WERI-Rb-1 (cell line): ENCODE results near the gene FOXO6.

ENCODE experiments used
- DNase-seq: peaks from one replicate; pipeline ENCODE4 v3.0.0-alpha.2; 2020
- H3K27ac ChIP-seq: fragments of 250-450 bp; sonication (Bioruptor Pico); 2 replicates; pipeline ENCODE4 v1.5.1; 2020; ENCODE audit warnings: mild to moderate bottlenecking, moderate library complexity
- H3K27me3 ChIP-seq: fragments of 250-450 bp; sonication (Bioruptor Pico); 2 replicates; pipeline ENCODE4 v1.5.1; 2021; ENCODE audit warnings: mild to moderate bottlenecking, low read depth, moderate library complexity; ENCODE audit not compliant: insufficient read depth, severe bottlenecking
- H3K36me3 ChIP-seq: fragments of 250-450 bp; sonication (Bioruptor Pico); 2 replicates; pipeline ENCODE4 v1.5.1; 2020; ENCODE audit warnings: mild to moderate bottlenecking, moderate library complexity
- H3K4me3 ChIP-seq: 2 replicates; pipeline ENCODE4 v1.5.1; 2011; ENCODE audit warnings: low read depth, mild to moderate bottlenecking, control low read depth, low read length
- H3K9me3 ChIP-seq: fragments of 250-450 bp; sonication (Bioruptor Pico); 2 replicates; pipeline ENCODE4 v1.5.1; 2021; ENCODE audit warnings: mild to moderate bottlenecking, moderate library complexity; ENCODE audit not compliant: severe bottlenecking
- TF ChIP-seq, protein P1 (sequence below): IDR thresholded peaks from 2 replicates; pipeline ENCODE4 v1.5.1; 2011; ENCODE audit warnings: low read depth, mild to moderate bottlenecking, control low read depth, inconsistent platforms, low read length

FOXO6 gene

DNA sequence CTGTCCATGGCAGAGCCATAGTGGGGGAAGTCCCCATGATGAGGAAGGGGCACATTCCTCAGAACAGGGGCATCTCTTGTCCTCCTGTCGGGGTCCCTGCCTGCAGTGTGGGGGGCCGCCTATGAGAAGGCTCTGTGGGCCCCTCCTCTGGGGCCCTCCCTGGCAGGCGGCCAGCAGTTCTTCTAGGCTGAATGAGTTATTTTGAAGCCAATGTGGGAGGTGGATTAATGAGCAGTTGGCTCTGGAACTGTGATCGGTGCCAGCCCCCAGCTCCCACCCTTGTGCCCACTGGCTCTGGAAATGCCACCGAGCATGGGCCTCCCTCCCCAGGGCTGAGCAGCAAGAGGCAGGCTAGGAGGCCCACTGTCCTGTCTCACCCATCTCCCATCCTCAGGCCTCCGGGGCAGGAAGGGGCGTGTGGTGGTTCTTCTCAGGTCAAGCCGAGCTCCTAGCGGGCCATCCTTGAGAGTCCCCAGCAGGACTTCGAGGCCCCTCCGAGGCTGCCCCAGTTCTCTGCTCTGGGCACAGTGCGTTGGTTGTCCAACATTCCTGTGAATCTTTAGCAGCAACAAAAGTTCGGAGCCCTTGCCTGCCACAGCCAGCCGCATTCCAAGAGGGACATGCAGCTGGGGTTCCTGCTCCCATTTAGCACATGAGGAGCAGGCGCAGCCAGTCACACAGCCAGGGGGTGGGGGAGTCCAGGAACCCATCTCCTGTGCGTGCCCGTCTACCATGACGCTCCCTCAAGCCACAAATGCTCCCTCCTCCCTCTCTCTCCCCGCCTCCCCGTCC, 66.1 kb downstream of the FOXO6 start:
- Histone ChIP-seq H3K27me3 (no peaks in the 10 kb centered on the region), H3K36me3 (no peaks in the 10 kb centered on the region), H3K27ac (no peak overlapping the region), H3K9me3 (no peaks in the 10 kb centered on the region), H3K4me3 (no peak overlapping the region)
- TF ChIP-seq, protein P1, sequence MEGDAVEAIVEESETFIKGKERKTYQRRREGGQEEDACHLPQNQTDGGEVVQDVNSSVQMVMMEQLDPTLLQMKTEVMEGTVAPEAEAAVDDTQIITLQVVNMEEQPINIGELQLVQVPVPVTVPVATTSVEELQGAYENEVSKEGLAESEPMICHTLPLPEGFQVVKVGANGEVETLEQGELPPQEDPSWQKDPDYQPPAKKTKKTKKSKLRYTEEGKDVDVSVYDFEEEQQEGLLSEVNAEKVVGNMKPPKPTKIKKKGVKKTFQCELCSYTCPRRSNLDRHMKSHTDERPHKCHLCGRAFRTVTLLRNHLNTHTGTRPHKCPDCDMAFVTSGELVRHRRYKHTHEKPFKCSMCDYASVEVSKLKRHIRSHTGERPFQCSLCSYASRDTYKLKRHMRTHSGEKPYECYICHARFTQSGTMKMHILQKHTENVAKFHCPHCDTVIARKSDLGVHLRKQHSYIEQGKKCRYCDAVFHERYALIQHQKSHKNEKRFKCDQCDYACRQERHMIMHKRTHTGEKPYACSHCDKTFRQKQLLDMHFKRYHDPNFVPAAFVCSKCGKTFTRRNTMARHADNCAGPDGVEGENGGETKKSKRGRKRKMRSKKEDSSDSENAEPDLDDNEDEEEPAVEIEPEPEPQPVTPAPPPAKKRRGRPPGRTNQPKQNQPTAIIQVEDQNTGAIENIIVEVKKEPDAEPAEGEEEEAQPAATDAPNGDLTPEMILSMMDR: no peak
- no peak for DNase-seq

DNA sequence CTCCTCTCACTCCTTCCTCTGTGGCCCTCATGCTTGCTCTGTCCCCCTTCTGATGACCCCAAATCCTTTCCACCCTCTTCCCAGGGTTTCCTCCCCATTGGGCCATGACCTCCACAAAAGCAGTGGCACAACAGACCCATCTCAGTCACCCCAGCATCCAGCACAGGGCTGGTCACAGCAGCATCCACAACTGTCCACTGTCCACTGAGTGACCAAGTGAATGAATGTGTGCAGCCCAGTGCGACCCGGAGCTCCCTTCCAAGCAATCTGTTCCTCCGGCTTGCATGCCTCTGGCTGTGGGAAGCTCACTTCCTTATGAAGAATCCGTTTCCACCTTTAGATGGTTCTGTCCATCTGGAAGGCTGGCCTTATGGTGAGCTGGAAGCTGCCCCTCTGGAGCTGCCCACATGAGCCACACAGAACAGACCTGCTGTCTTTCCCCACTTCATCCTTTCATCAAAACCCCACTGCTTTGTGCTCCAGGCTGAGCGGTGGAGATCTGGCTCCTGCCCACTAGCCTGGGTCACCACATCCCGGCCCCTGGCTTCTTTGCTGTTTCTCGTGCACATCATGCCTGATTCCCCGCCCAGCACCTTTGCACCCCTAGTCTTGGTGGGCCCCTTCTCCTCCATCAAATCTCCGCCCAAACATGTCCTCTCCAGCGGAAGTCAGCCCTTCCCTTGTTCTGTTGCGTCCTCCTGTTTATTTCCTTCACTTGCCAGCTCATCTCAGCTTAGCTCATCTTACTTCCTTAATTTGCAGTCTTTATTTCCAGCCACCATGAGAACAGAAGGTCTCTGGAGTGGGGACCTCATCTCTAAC, 66.9 kb downstream of the FOXO6 start:
- TF ChIP-seq, protein P1: no peak
- Histone ChIP-seq H3K4me3 (no peak overlapping the region), H3K9me3 (no peaks in the 10 kb centered on the region), H3K27ac (no peak overlapping the region), H3K36me3 (no peaks in the 10 kb centered on the region), H3K27me3 (no peaks in the 10 kb centered on the region)
- DNase-seq: no peak

DNA sequence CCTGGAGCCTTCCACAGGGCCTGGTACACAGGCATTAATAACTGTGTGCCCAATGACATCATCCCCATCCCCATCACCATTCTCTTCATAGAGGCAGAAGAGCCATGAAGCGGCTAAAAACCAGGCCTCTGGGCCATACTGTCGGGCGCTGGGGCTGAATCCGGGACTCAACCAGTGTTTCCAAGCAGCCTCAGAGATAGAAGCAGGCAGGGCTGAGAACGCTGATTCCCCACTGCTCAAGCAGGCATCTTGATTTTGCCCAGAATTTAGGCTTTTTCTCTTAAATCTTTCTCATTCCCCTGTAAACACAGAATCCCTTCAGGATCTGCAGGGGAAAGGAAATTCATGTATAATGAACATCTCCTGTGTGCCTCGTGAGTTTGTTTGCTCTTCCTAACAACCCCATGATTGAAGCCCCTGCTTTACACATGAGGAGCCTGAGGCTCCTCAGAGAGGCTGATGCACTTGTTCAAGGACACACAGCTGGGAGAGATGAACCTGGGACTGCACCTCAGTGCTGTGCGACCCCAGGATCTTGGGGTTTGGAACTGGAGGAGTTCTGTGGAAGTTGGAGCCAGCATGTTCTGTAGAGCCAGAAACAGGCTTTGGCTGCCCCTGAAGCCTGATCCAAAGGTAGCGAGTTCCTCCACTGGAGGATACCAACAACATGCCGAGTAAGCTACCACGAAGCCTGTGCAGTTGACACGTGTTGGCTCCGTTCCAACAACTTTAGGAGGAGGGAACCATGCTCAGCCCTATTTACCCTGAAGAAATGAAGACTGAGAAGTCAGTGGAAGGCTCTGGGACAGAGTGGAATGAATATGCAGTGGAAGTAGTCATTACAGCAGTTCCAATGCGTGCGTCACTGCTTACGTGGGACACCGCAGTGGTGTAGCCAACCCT, 67.8 kb downstream of the FOXO6 start:
- no peak for DNase-seq
- Histone ChIP-seq H3K27me3 (no peaks in the 10 kb centered on the region), H3K9me3 (no peaks in the 10 kb centered on the region), H3K4me3 (no peak overlapping the region), H3K36me3 (no peaks in the 10 kb centered on the region), H3K27ac (no peak overlapping the region)
- TF ChIP-seq, protein P1: no peak

DNA sequence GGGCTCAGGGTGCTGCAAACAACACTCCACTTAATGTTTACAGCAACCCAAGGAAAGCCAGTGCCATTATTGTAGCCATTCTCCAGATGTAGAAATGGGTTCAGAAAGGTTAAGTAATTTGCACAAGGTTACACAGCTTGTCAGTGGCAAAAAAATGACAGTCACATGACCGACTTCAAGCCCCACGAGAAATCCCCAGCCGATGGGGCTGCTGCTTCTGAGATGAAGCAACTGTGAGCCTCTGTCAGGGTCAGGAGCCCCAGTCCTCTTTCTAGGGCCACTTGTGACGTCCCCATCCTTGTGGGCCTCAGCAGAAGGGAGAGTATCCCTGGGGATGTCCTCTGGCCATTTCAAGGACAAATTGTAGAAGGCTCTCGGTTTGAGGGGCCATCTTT, 68.4 kb downstream of the FOXO6 start:
- Histone ChIP-seq H3K36me3 (no peaks in the 10 kb centered on the region), H3K27ac (no peak overlapping the region), H3K9me3 (no peaks in the 10 kb centered on the region), H3K27me3 (no peaks in the 10 kb centered on the region), H3K4me3 (no peak overlapping the region)
- TF ChIP-seq, protein P1: no peak
- DNase-seq: no peak

DNA sequence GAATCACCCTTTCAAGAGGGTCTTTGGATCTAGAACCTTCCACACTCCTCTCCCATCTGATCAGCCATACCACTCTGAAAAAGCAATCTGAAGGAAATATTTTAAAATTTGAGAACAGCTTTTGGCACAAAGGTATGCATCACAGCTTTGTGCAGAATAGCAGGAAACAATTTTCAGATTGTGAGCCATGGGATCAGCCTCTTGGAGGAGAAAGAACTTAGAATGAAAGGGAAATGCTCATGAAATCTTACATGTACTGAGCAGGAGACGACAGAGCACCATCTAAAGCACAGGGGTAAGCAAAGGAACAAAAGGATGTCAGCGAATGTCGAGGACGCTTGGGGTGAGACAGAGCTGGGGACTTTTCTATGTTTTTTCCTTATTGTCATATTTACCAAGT, 68.8 kb downstream of the FOXO6 start:
- H3K9me3 ChIP-seq: no peaks in the 10 kb centered on the region
- no peaks in the 10 kb centered on the region for H3K27me3 ChIP-seq
- TF ChIP-seq, protein P1: no peak
- H3K36me3 ChIP-seq: no peaks in the 10 kb centered on the region
- H3K27ac ChIP-seq: no peak overlapping the region
- no peak overlapping the region for H3K4me3 ChIP-seq
- no peak for DNase-seq
